ENCODE measurements around the gene MAP2K5.

The MAP2K5 gene

GRCh38 chr15:67542420-67543347 is at the start of gene MAP2K5:
Gene MAP2K5, plus strand, starts transcription at chr15:67542703. Its CDS starts 633 bp downstream, at chr15:67543336.
- peak; percentile 23 for DNase-seq

- DNase-seq: no peak
These were observed 46.9 kb upstream of the MAP2K5 start for GRCh38 chr15:67495585-67495984.

- peak; percentile 13 for DNase-seq
These were observed 41.2 kb upstream of the MAP2K5 start for GRCh38 chr15:67501177-67501835.

- peak; percentile 30 for DNase-seq
These were observed 40.6 kb upstream of the MAP2K5 start for GRCh38 chr15:67501836-67502461.

GRCh38 chr15:67504056-67504455 is 38.4 kb upstream of the MAP2K5 start:
- DNase-seq: no peak

GRCh38 chr15:67504796-67505195 is 37.7 kb upstream of the MAP2K5 start:
- DNase-seq: no peak

GRCh38 chr15:67505675-67506572 is 36.6 kb upstream of the MAP2K5 start:
- no peak for DNase-seq

- no peak for DNase-seq
These were observed 35.4 kb upstream of the MAP2K5 start for GRCh38 chr15:67506775-67507747.

- DNase-seq: no peak
These were observed 34.1 kb upstream of the MAP2K5 start for GRCh38 chr15:67508407-67508806.

GRCh38 chr15:67509918-67510317 is 32.6 kb upstream of the MAP2K5 start:
- no peak for DNase-seq

- DNase-seq: no peak
These were observed 31.8 kb upstream of the MAP2K5 start for GRCh38 chr15:67510597-67511190.

GRCh38 chr15:67511606-67512005 is 30.9 kb upstream of the MAP2K5 start:
- DNase-seq: no peak

- DNase-seq: no peak
These were observed 30.4 kb upstream of the MAP2K5 start for GRCh38 chr15:67512140-67512539.

GRCh38 chr15:67512933-67513714 is 29.4 kb upstream of the MAP2K5 start:
- no peak for DNase-seq

- DNase-seq: no peak
These were observed 27.4 kb upstream of the MAP2K5 start for GRCh38 chr15:67515090-67515489.

GRCh38 chr15:67515557-67515956 is 26.9 kb upstream of the MAP2K5 start:
- no peak for DNase-seq

- DNase-seq: peak; percentile 58
These were observed 22.0 kb upstream of the MAP2K5 start for GRCh38 chr15:67520321-67521028.

GRCh38 chr15:67521029-67521782 is 21.3 kb upstream of the MAP2K5 start, which contains the start of gene C15orf61:
Gene C15orf61, plus strand, starts transcription at chr15:67521131. Its CDS starts 118 bp downstream, at chr15:67521249.
- DNase-seq: peak; percentile 30

Data from NCI-H510A treated with DMSO at 0.1 percent for 48 hours (cell line).